Uterus (tissue), 4 donors: ENCODE data around the gene FILIP1. TPM values are rescaled to one million over a fixed set of nuclear protein-coding genes. Genes with fewer than 3 reads are reported as not detected.

ENCODE experiments used
- DNase-seq, 2 donors: peaks; one replicate each; pipeline ENCODE4 v3.0.0-alpha.2; 2019 to 2020
- H3K27ac ChIP-seq, 2 donors: fragments of 200-600 bp; sonication (generic); 1 replicate in 1 of 2; 2 replicates in 1 of 2; pipeline ENCODE4 v1.5.1; 2016 to 2018
- H3K27me3 ChIP-seq, 2 donors: fragments of 200-600 bp; sonication (generic); one replicate each; pipeline ENCODE4 v1.5.1; 2018 to 2019; ENCODE audit warnings: control low read depth in 1 of 2
- H3K36me3 ChIP-seq, 2 donors: fragments of 200-600 bp; sonication (generic); one replicate each; pipeline ENCODE4 v1.5.1; 2019; ENCODE audit warnings: control low read depth in 1 of 2
- H3K4me1 ChIP-seq, 2 donors: fragments of 200-600 bp; sonication (generic); one replicate each; pipeline ENCODE4 v1.5.1; 2018 to 2019; ENCODE audit warnings: control low read depth in 1 of 2
- H3K4me3 ChIP-seq, 2 donors: fragments of 200-600 bp; sonication (generic); 1 replicate in 1 of 2; 2 replicates in 1 of 2; pipeline ENCODE4 v1.5.1; 2018 to 2019; ENCODE audit warnings: mild to moderate bottlenecking in 1 of 2
- H3K9me3 ChIP-seq, 2 donors: fragments of 200-600 bp; sonication (generic); one replicate each; pipeline ENCODE4 v1.5.1; 2019; ENCODE audit warnings: control low read depth in 1 of 2
- POLR2A ChIP-seq, 2 donors: fragments of 450-650 bp; IDR thresholded peaks; one replicate each; pipeline ENCODE4 v1.6.1; 2016; ENCODE audit warnings: antibody characterized with exemption in 2 of 2, mild to moderate bottlenecking in 1 of 2, moderate library complexity in 1 of 2
- intact Hi-C: fragments of 100-400 bp; cut with DNase I; formaldehyde crosslinking; loops from one replicate; pipeline ENCODE4 v1.15.1; 2023; ENCODE audit warnings: low total_unique reads
- total RNA-seq, 4 donors: library from RNA; depleted of rRNA in 3 of 4; stranded (reverse); fragments of >200 nt in 3 of 4; gene quantifications; one replicate each; pipeline versions ENCODE4 v1.1.0 to v1.2.4, GENCODE V29; 2014 to 2023
- TF ChIP-seq, protein P1 (sequence below), 4 experiments: fragments of 200-600 bp in 2 of 4; fragments of 450-650 bp in 2 of 4; sonication (generic) in 2 of 4; IDR thresholded peaks; one replicate each; pipeline ENCODE4 v1.5.1; 2016 to 2019; ENCODE audit warnings: antibody characterized with exemption in 4 of 4, mild to moderate bottlenecking in 2 of 4, moderate library complexity in 1 of 4
- donor health status: DM: yes; HTN: yes; CAD: no.

The FILIP1 gene
- total RNA-seq, 4 donors from 2014 or later = 4.7 to 23.1 (median 12.5) TPM

DNA sequence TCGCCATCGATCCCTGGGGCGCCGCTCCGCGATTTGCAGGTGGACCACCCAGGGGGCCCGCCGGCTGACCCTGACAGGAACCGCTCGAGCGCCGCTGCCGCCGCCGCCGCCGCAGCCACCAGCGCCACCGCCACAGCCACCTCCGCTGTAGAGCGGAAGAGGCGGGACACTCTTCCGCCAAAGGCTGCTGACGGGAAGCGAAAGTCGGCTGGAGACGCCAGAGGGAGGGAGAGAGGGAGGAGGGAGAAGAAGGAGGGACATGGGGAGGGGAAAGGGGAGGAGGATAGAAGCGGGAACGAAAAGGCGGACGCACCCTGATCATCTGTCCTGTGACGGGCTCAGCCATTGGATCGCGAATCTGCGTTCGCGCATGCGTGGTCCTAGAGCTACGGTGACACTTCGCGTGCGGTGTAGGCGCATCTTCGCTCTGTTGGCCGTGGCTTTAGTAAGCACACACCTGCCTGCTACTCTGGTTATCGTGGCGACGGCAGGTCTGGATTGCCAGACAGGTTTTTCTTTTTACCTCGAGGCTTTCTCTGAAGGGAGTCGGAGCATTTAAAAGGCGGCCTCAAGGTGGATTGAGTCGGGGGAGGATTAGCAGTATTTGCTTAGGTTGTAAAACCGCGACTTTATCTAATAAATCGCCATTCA is 208.8 kb downstream of the FILIP1 start, which contains the start of gene TMEM30A:
Gene TMEM30A, minus strand, starts transcription at position 161 of the 651 bp plus-strand sequence. Its CDS starts 154 bp downstream, at position 7.
- Histone ChIP-seq H3K36me3 (no peaks in the 10 kb centered on the region), H3K4me1 (peaks cover 0 to 5% of the 10 kb centered on the region in 2 donors), H3K4me3 (peak within 1 kb of the TSS; percentile 80 to 90), H3K27me3 (no peaks in the 10 kb centered on the region), H3K27ac (peak within 1 kb of the TSS; percentile 90 to 94), H3K9me3 (no peaks in the 10 kb centered on the region)
- peak; percentile 95 to 98 for DNase-seq
- intact Hi-C loops = no loop called here
- TF ChIP-seq, protein P1, sequence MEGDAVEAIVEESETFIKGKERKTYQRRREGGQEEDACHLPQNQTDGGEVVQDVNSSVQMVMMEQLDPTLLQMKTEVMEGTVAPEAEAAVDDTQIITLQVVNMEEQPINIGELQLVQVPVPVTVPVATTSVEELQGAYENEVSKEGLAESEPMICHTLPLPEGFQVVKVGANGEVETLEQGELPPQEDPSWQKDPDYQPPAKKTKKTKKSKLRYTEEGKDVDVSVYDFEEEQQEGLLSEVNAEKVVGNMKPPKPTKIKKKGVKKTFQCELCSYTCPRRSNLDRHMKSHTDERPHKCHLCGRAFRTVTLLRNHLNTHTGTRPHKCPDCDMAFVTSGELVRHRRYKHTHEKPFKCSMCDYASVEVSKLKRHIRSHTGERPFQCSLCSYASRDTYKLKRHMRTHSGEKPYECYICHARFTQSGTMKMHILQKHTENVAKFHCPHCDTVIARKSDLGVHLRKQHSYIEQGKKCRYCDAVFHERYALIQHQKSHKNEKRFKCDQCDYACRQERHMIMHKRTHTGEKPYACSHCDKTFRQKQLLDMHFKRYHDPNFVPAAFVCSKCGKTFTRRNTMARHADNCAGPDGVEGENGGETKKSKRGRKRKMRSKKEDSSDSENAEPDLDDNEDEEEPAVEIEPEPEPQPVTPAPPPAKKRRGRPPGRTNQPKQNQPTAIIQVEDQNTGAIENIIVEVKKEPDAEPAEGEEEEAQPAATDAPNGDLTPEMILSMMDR (IDR thresholded peaks at IDR 0.05) = peak in 1 of 4 experiments; percentile 4
- peak; percentile 89 for TF ChIP-seq POLR2A (IDR thresholded peaks at IDR 0.05)

DNA sequence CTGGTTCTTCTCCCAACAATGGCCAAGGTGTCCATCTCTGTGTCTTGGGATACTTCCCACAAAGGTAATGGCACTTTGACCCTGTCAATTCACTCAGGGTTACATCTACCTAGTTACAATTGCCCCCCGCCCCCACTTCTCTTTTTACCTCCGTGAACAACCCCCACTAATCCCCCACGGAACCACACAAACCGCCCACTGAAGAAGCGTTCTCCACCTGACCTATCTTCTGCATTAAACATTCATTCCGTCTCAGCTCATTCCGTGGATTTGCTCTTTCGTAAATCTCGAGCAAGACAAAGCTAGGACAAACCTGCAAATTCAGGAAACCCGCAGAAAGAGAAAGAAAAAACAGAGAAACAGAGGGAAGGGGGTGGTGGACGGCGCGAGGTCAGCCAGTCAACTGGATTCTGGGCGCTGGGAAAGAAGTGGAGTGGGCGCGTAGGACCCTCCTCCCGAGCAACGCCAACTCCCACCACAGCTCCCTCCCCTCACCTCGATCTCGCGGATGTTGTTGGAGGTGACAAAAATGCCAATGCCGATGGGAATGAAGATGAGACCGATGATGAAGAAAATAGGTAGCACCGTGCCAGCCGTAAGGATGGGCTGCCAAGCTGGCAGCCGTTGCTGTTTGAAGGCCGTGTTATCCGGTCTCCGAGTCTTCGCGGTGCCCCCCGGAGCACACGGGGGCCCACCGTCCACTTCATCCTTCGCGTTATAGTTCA is 209.5 kb downstream of the FILIP1 start:
- no peak for TF ChIP-seq POLR2A (IDR thresholded peaks at IDR 0.05)
- TF ChIP-seq, protein P1 (IDR thresholded peaks at IDR 0.05) = no peak
- Histone ChIP-seq H3K9me3 (no peaks in the 10 kb centered on the region), H3K4me1 (peaks cover 0 to 5% of the 10 kb centered on the region in 2 donors), H3K36me3 (no peaks in the 10 kb centered on the region), H3K27me3 (no peaks in the 10 kb centered on the region), H3K4me3 (peak overlapping the region; percentile 80 to 90), H3K27ac (peak overlapping the region; percentile 90 to 94)
- DNase-seq = peak in 1 of 2 donors; percentile 20
- intact Hi-C loops = no loop called here

DNA sequence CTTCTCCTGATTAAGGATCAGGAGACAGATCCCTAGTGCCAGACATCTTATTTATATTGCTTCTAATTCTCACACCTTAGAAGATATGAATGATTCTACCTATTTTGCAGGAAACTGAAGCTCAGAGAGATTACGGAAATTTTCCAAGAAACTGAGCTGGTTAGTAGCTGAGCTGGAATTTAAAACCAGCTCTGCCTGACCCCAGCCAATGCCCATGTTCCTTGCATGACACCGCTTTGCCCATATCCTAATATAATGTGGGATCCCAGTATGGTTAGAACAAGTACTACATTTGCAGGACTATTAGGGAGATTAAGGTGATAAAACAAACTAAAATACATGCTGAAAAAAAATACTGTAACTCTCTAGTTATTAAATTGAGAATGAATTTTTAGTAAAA is 210.9 kb downstream of the FILIP1 start:
- intact Hi-C loops = no loop called here
- Histone ChIP-seq H3K9me3 (no peaks in the 10 kb centered on the region), H3K4me3 (peak overlapping the region; percentile 0 to 90), H3K27ac (no peak overlapping the region), H3K4me1 (peaks cover 0 to 5% of the 10 kb centered on the region in 2 donors), H3K36me3 (no peaks in the 10 kb centered on the region), H3K27me3 (no peaks in the 10 kb centered on the region)
- TF ChIP-seq, protein P1 (IDR thresholded peaks at IDR 0.05) = no peak
- no peak for TF ChIP-seq POLR2A (IDR thresholded peaks at IDR 0.05)
- DNase-seq = no peak

DNA sequence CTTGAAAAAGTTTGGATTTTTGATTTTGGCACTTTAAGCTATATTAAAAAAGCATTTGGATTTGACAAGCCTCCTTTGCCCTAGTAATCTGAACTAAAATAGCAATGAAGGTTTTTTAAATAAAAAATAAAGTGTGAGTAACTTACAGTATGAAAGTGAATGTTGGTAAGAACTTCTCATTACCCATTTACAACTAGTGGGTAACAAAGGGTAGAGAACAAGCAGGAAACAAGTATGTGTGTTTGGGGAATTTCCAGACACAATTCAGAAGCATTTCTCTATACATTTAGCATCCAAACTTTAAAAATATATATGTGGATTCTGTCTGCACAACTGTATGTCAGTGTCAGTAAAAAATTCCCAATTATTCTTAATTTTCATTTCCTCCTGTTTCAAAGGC is 211.9 kb downstream of the FILIP1 start:
- Histone ChIP-seq H3K4me3 (no peak overlapping the region), H3K27ac (no peak overlapping the region), H3K4me1 (peaks cover 0 to 5% of the 10 kb centered on the region in 2 donors), H3K36me3 (no peaks in the 10 kb centered on the region), H3K9me3 (no peaks in the 10 kb centered on the region), H3K27me3 (no peaks in the 10 kb centered on the region)
- intact Hi-C loops = no loop called here
- no peak for DNase-seq
- TF ChIP-seq, protein P1 (IDR thresholded peaks at IDR 0.05) = no peak
- TF ChIP-seq POLR2A (IDR thresholded peaks at IDR 0.05) = no peak
